GM19351 (cell line): ENCODE measurements around the gene GNL2.

ENCODE experiments used
- ATAC-seq: cut with Tn5 transposase; IDR thresholded peaks from one replicate; pipeline ENCODE4 v1.9.1; 2021; ENCODE audit warnings: mild to moderate bottlenecking, moderate library complexity; ENCODE audit not compliant: unreplicated experiment

GNL2 gene

GRCh38 chr1:37595440-37596181 lies at the start of gene GNL2:
TSS of gene GNL2 (minus strand) at chr1:37595937. CDS start at chr1:37595822, 115 bp downstream.
- peak; percentile 97 for ATAC-seq

- ATAC-seq = no peak
Measured at GRCh38 chr1:37641059-37641458, 45.3 kb upstream of the GNL2 start.

DNA sequence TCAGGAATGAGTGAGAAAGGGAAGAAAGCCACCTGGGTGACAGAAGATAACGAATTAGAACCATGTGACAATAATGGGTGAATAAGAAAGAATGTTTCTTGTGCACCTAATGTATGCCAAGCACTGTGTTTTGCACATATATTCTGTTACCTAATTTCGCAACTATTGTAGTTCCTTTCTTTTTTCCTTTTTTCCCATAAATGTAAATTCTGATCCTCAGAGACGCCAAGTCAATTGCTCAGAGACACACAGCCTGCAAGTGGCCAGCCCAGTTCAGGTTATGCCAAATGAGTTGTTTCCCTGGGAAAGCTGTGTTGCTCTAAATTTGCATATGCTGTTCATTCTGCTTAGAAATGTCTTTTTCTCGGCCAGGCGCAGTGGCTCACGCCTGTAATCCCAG lies 40.7 kb upstream of the GNL2 start:
- no peak for ATAC-seq

DNA sequence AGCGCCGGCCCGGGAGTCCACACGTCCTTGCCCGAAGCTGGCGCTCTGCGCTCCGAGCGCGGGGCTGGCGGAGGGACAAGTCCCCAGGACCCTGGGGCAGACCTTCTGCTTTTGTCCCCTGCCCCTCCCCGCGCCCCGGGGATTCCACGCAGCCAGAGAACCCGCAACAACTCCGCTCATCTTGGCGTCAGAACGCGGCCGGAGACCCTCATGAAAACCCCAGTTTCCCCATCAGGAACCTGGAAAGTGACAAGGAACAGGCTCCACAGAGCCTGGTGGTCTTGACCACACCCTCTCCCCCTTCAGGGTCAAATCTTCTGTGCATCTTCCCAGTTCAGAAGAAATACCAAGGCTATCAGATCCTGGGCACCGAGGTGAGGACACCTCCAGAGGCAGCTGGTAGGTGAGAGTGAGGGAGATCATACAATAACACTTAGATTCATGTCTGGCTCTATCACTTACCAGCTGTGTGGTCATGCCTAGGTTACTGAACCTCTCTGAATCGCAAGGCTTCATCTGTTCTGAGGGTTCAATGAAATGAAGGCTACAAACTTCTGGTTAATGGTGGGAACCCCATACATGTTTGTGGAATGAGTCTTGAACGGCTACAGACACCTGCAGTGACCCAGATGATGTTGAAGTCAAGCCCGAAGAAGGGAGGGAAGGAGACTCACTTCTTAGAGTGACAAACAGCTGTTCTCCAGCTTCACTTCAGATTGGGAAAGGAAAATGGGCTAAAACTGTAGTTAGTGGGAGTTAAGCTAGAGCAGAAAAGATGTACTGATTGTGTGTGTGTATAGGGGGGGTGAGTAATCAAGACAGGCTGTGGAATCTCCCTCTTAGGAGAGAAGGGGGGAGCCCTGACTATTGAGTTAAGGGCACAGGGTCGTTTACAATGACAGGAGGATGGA lies 39.5 kb upstream of the GNL2 start:
- no peak for ATAC-seq

- ATAC-seq = no peak
Measured at GRCh38 chr1:37634244-37634991, 38.7 kb upstream of the GNL2 start, which contains the start of gene RSPO1. TSS of gene RSPO1 (minus strand) at chr1:37634892. CDS start at chr1:37629661, 5,231 bp downstream.

DNA sequence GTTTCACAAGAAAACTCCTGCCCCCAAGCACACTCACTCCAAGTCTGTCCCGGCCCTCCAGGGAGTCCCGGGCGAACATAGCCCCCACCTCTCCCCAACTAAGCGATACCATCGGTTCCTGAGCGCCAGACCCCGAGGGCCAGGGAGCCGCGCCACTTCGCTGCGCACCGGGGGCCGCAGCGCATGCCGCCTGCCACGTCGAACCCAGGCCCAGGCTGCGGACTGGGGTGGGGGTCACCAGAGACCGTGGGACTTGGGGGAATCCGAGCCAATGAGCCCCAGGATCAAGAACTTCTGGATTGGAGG lies 38.2 kb upstream of the GNL2 start:
- no peak for ATAC-seq

- no peak for ATAC-seq
Measured at GRCh38 chr1:37633040-37633937, 37.6 kb upstream of the GNL2 start.

DNA sequence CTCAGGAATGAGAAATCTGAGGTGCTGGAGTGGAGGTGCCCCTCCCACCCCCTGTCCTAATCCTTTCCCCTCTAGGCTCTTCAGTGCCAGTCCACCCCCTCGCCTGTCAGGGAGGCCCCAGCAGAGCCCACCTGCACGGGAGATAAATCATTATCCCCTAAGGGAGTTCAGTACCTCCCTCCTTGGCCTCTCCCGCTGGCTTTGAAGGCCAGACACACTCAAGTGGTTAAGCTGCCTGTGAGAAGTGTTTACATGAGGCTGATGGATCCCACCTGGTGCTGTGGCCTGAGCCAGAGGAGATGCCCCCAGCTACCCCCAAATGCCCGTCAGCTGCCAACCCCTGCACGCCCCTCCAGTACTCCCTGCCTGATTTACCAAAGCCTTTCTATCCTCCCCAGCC lies 35.3 kb upstream of the GNL2 start:
- ATAC-seq = no peak

DNA sequence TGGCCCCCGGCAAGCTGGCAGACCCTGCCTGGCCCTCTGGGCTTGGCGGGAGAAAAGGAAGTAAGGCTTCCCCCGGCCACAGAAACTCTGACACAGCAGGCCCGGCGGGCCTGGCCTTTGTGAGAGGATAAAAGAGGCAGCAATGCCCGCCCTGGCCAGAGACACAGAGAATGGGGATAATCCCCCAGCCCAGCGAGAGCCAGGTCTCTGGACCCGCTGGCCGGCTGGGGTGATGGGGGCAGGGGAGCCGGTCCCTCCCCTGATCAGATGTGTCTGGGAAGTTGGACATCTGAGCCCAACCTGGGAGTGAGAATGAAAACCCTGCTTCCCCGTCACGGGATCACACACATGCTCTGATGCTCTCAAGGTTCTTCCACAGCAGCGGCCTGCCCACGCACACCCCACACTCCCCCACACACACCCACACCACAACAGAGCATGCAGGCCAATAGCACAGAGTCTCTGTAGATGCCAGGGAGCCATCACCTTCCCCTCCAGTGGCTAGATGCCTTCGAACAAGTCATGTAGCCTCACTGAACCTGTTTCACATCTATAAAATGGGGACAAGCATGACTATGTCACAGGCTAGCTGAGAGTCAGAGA lies 34.8 kb upstream of the GNL2 start:
- no peak for ATAC-seq

DNA sequence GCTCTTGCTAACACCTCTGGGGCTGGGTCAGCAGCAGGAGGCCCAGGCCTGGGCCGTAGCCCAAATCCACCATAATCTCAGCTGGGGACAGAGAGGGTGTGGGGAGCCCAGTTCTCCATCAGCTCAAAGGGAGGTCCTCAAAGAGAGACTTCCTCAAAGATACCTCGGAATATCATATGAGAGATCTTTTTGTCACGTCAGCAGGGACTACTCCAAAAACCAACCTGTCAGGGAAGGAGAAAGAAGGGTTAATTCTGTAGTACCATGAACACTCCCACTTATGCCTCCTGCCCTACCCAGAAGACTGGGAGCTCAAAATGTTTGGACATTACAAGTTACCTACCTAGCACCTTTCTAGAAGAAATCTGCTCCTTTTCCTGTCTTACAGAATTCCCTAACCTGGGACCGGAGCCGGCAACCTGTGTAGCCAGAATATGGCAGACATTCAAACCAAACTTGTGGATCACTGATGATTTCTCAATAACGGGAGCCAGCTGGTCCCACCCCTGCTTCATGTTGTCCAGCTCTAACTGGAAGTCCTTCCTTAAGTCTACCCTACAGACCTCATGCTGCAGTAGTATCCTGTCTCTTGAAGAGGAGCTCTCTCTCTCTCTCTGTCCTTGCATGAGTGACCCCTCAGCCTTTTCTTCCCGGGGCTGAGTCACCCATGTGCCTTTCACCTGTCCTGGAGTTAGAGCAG lies 34.1 kb upstream of the GNL2 start:
- ATAC-seq = no peak

GRCh38 chr1:37629008-37629407 lies 33.3 kb upstream of the GNL2 start:
- ATAC-seq = no peak

DNA sequence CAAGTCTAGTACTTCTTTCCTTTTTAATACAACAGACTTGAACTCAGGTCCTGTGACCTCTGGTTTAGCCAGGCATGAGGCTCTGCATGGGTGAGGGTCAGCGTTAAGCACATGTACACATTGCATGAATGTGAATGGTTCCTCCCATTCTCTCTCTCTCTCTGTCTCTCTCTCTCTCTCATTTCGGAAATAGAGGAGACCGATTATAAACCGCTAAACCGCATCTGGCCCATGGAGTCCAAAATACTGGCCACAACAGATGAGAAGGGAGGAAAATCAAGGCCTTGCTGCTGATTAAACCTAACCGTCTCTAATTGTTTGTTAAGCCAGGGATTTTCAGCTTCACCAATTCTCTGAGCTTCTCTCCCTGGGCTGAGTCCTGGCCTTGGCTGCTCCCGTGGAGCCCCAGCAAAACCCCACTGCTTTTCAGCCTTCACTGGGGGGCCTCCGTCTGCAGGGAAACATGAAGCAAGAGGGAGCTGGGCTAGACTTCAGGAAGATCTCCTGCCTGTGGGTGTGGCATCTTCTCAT lies 32.4 kb upstream of the GNL2 start:
- no peak for ATAC-seq

GRCh38 chr1:37622131-37622530 lies 26.4 kb upstream of the GNL2 start:
- no peak for ATAC-seq

DNA sequence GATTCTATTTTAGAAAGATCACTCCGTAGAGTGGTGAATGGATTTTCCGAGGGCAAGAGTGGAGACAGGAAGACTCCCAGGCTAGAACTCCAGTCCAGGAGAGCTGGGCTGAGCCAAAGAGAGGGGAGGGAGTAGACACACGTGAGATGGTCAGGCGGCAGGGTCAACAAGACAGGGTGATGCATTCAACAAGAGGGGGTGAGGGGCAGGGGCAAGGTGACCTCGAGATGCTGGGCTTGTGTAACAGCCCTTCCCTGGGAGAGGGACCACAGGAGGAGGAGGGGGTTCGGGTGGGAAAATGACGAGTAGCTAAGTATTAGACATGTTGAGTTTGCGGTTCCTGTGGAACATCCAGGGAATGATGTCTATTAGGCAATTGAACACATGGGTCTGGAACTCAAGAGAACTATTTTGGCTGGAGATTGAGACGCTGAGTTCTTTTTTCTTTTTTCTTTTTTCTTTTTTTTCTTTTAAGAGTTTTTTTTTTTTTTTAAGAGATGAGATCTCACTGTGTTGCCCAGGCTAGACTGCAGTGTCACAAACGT lies 25.7 kb upstream of the GNL2 start:
- ATAC-seq = no peak

DNA sequence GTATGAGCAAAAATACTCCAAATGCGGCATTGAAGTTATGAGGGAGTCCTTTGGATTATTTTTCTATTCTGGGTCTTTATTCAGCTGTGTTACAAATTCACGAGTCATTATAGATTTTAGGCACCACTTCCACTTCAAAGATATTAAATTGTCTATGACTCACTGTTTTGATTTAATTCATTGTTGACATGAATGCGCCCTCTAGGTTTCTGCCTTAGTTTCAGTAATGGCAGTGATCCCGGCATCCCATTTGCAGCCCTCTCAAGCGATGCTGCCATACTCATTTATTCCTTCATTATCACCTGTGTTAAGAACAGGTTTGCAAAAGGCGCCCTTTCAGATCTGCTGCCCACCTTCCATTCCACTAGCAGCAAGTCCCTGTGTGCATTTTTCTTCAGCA lies 25.0 kb upstream of the GNL2 start:
- no peak for ATAC-seq

- ATAC-seq = no peak
Measured at GRCh38 chr1:37616330-37616729, 20.6 kb upstream of the GNL2 start.

DNA sequence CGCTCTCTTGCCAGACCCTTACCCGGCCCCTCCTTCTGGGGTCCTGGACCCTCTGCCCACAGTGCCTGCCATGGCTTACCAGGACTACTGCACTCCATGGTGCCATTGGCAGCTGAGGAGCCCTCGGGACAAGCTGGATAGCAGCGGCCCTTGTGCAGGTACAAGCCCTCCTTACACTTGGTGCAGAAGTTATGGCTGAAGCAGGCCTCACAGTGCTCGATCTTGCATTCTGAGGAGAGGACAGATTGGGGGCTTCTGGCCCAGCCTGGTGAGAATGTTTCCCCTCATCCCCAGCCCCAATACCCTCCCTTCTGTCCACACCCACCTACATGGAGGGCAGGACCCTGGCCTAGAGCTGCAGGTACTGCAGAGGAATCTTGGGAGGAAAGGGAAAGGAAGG lies 18.4 kb upstream of the GNL2 start:
- ATAC-seq = no peak

DNA sequence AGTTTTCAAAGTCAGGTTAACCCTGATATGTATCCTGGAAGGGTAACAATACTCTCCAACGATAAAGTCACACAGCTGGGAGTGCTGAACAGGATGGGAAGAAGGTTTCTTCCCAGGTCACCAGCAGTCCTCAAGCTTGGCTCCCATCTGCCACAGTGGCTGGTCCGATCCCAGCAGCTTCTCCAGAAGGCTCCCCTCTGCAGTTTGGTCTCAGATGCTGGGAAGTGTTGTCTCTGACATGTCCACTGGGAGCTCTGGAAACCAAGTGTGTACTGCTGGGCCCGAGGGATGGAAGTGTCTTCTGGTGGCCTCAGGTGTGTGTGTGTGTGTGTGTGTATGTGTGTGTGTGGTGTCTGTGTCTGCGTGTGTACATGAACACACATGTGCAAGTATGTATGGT lies 16.4 kb upstream of the GNL2 start:
- ATAC-seq = no peak

- no peak for ATAC-seq
Measured at GRCh38 chr1:37609994-37610393, 14.3 kb upstream of the GNL2 start.
